A673 (cell line): Measurements from ENCODE around the gene SPESP1. TPM values are rescaled to one million over a fixed set of nuclear protein-coding genes. Genes with fewer than 3 reads are reported as not detected.

Source experiments
- Bru-seq: library from RNA; stranded (reverse); fragments of 400-500 nt; gene quantifications from one replicate; lab custom pipeline; 2021; lab: Mats Ljungman, UMichigan
- BruChase-seq, 2 experiments: library from RNA; stranded (reverse); fragments of 400-500 nt; gene quantifications; one replicate each; lab custom pipeline; 2021; lab: Mats Ljungman, UMichigan
- BruUV-seq: library from RNA; stranded (reverse); fragments of 400-500 nt; replicated peaks from 2 replicates; lab custom pipeline; 2021; lab: Mats Ljungman, UMichigan
- CTCF ChIA-PET: fragments of 300-600 bp; sonication (Branson Sonifier 250); formaldehyde crosslinking; loops from one replicate; lab custom pipeline; 2022; ENCODE audit warnings: antibody characterized with exemption; lab: Charles Lee
- POLR2A ChIA-PET: fragments of 300-600 bp; sonication (Branson Sonifier 250); formaldehyde crosslinking; loops from one replicate; lab custom pipeline; 2022; ENCODE audit warnings: antibody characterized with exemption; ENCODE audit not compliant: low non-redundant PET; lab: Charles Lee
- DNase-seq: peaks from one replicate; pipeline ENCODE4 v3.0.0-alpha.2; 2015; ENCODE audit warnings: low spot score
- H3K27ac ChIP-seq: fragments of 200-600 bp; sonication (generic); 2 replicates; pipeline ENCODE4 v1.5.1; 2016; ENCODE audit warnings: mixed run types, low read depth, mild to moderate bottlenecking, mixed read lengths, antibody characterized with exemption, low read length; ENCODE audit not compliant: poor library complexity, severe bottlenecking
- H3K27me3 ChIP-seq: fragments of 200-600 bp; sonication (generic); replicated peaks from 2 replicates; pipeline ENCODE4 v1.6.1; 2017; ENCODE audit warnings: mixed run types, low read depth, mild to moderate bottlenecking, mixed read lengths, antibody characterized with exemption, low read length; ENCODE audit not compliant: insufficient read depth, poor library complexity
- H3K36me3 ChIP-seq: fragments of 200-600 bp; sonication (generic); 2 replicates; pipeline ENCODE4 v1.6.1; 2016; ENCODE audit warnings: mixed run types, mild to moderate bottlenecking, mixed read lengths, antibody characterized with exemption, low read length; ENCODE audit not compliant: insufficient read depth, poor library complexity, severe bottlenecking
- H3K4me1 ChIP-seq: fragments of 200-600 bp; sonication (generic); 2 replicates; pipeline ENCODE4 v1.6.1; 2017; ENCODE audit warnings: mixed run types, mild to moderate bottlenecking, mixed read lengths, antibody characterized with exemption, low read length; ENCODE audit not compliant: insufficient read depth, poor library complexity, severe bottlenecking
- H3K4me3 ChIP-seq: fragments of 200-600 bp; sonication (generic); 2 replicates; pipeline ENCODE4 v1.5.1; 2016; ENCODE audit warnings: low read depth, mixed run types, mild to moderate bottlenecking, mixed read lengths, low read length; ENCODE audit not compliant: poor library complexity, severe bottlenecking
- H3K9me3 ChIP-seq: fragments of 200-600 bp; sonication (generic); 2 replicates; pipeline ENCODE4 v1.6.1; 2016; ENCODE audit warnings: mixed run types, low read depth, mild to moderate bottlenecking, mixed read lengths, antibody characterized with exemption, low read length; ENCODE audit not compliant: poor library complexity, severe bottlenecking
- CTCF ChIP-seq: fragments of 300-800, 200-600 bp; sonication (generic); conservative IDR thresholded peaks from 2 replicates; pipeline ENCODE4 v1.5.1; 2017; ENCODE audit warnings: low read depth, mild to moderate bottlenecking, antibody characterized with exemption, low read length, moderate library complexity, mixed read lengths
- EZH2 ChIP-seq: fragments of 200-600 bp; sonication (generic); IDR thresholded peaks from 2 replicates; pipeline ENCODE4 v1.6.1; 2017; ENCODE audit warnings: borderline replicate concordance, low read depth, mild to moderate bottlenecking, mixed read lengths, antibody characterized with exemption, low read length; ENCODE audit not compliant: poor library complexity, severe bottlenecking
- intact Hi-C: fragments of 100-400 bp; cut with micrococcal nuclease; formaldehyde crosslinking; loops from one replicate; pipeline ENCODE4 v1.10.0; 2022; ENCODE audit not compliant: unreplicated experiment
- long read RNA-seq: library from polyadenylated mRNA; stranded (forward); transcript quantifications from one replicate; pipeline ENCODE4 v2.0.0, GENCODE V29; 2022
- total RNA-seq: library from RNA; stranded (reverse); gene quantifications from 2 replicates; pipeline ENCODE4 v1.2.3, GENCODE V29; 2021

SPESP1 gene
- total RNA-seq (not detected in 2 replicates), Bru-seq, nascent RNA (not detected), BruChase-seq, experiment 1, labeled RNA remaining after a 2-hour chase (not detected), BruChase-seq, experiment 2, labeled RNA remaining after a 6-hour chase (percentile 1 among the genes with signal in this experiment)
- long read RNA-seq, partial matches to known transcripts: 0 of 2 reads
- long read RNA-seq, other reads (novel, unspliced or antisense): 2 of 2 reads

DNA sequence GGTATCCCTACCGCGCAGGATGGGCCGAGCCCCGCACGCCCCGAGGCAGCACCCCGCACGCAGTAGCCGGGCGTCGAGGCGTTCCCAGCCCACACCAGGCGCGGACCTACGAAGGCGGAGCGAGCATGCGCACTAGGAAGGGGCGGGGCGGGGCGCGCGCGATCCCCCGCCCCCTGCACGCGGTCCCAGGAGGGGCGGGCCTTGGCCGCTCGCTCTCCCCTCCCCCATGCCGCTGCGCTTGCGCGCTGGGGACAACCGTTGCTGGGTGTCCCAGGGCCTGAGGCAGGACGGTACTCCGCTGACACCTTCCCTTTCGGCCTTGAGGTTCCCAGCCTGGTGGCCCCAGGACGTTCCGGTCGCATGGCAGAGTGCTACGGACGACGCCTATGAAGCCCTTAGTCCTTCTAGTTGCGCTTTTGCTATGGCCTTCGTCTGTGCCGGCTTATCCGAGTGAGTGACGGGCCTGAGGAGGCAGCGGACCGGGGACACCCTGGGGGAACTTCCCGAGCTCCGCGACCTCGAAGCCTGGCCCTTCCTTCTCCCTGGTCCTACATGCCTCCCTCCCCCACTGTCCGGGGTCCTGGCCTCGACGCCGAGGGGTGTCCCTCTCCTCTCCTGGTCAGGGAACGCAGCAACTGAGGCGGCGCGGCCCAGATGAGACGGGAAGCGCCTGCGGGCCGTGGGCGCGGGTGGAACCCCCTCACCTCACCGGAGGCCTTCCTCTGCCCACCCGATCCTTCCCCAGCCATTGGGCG is at the start of gene SPESP1:
Gene SPESP1 (plus strand): TSS at position 258 of the 755 bp plus-strand sequence. CDS start 129 bp downstream, at position 387.
- CTCF ChIA-PET: no interaction called here
- POLR2A ChIA-PET: no interaction called here
- intact Hi-C loops: no loop called here
- Histone ChIP-seq H3K36me3 (no peaks in the 10 kb centered on the region), H3K4me1 (no peaks in the 10 kb centered on the region), H3K9me3 (no peaks in the 10 kb centered on the region), H3K27me3 (no peaks in the 10 kb centered on the region), H3K27ac (no peak within 1 kb of the TSS), H3K4me3 (no peak within 1 kb of the TSS)
- TF ChIP-seq CTCF: no peak
- no peak for DNase-seq
- no TSS peak for BruUV-seq

GRCh38 chr15:68885070-68885469 is 45.3 kb upstream of the SPESP1 start:
- no TSS peak for BruUV-seq
- POLR2A ChIA-PET: no interaction called here

GRCh38 chr15:68887120-68887519 is 43.2 kb upstream of the SPESP1 start:
- DNase-seq: no peak
- BruUV-seq: no TSS peak
- no peaks in the 10 kb centered on the region for H3K27me3 ChIP-seq
- H3K9me3 ChIP-seq: no peaks in the 10 kb centered on the region
- no peak overlapping the region for H3K4me3 ChIP-seq
- intact Hi-C loops: no loop called here
- no peaks in the 10 kb centered on the region for H3K4me1 ChIP-seq
- CTCF ChIA-PET: no interaction called here
- TF ChIP-seq EZH2 (no peak), CTCF (no peak)
- no peaks in the 10 kb centered on the region for H3K36me3 ChIP-seq
- H3K27ac ChIP-seq: no peak overlapping the region
- POLR2A ChIA-PET: no interaction called here

More at GRCh38 chr15:68885070-68885469, 45.3 kb upstream of the SPESP1 start:
- CTCF ChIA-PET: no interaction called here
- Histone ChIP-seq H3K36me3 (no peaks in the 10 kb centered on the region), H3K4me3 (no peak overlapping the region), H3K27ac (no peak overlapping the region), H3K4me1 (no peaks in the 10 kb centered on the region), H3K27me3 (no peaks in the 10 kb centered on the region), H3K9me3 (no peaks in the 10 kb centered on the region)
- peak; percentile 12 for DNase-seq
- TF ChIP-seq EZH2 (no peak), CTCF (no peak)
- intact Hi-C loops: no loop called here
